CD14-positive monocyte (primary cell): ENCODE data around the gene TANC1. TPM values are rescaled to one million over a fixed set of nuclear protein-coding genes. Genes with fewer than 3 reads are reported as not detected.

Experiments
- DNase-seq, 3 donors: peaks; one replicate each; pipeline ENCODE4 v3.0.0-alpha.2; 2011 to 2022
- H2AFZ ChIP-seq: 2 replicates; pipeline ENCODE4 v1.6.0; 2012; ENCODE audit warnings: mild to moderate bottlenecking, low read depth, low read length, inconsistent platforms; ENCODE audit not compliant: insufficient read depth, poor library complexity, severe bottlenecking
- H3K27ac ChIP-seq, 2 donors: 1 replicate in 1 of 2; 2 replicates in 1 of 2; pipeline ENCODE4 v1.5.1; 2012 to 2013; ENCODE audit warnings: low read length in 2 of 2, control low read depth in 1 of 2, inconsistent platforms in 1 of 2, low read depth in 1 of 2, mild to moderate bottlenecking in 1 of 2
- H3K27me3 ChIP-seq, 2 donors: one replicate each; pipeline versions ENCODE4 v1.6.0 to v1.6.1; 2011 to 2013; ENCODE audit warnings: low read length in 2 of 2; ENCODE audit not compliant: control insufficient read depth in 2 of 2, insufficient read depth in 2 of 2
- H3K36me3 ChIP-seq, 2 donors: replicated peaks in 1 of 2; 1 replicate in 1 of 2; 2 replicates in 1 of 2; pipeline versions ENCODE4 v1.5.1 to v1.6.1; 2012 to 2013; ENCODE audit warnings: low read length in 2 of 2, control low read depth in 1 of 2, inconsistent platforms in 1 of 2, mild to moderate bottlenecking in 1 of 2; ENCODE audit not compliant: insufficient read depth in 2 of 2, control insufficient read depth in 1 of 2
- H3K4me1 ChIP-seq, 2 donors: 1 replicate in 1 of 2; 2 replicates in 1 of 2; pipeline versions ENCODE4 v1.5.1 to v1.6.1; 2012 to 2013; ENCODE audit warnings: low read length in 2 of 2, control low read depth in 1 of 2, inconsistent platforms in 1 of 2, mild to moderate bottlenecking in 1 of 2, moderate library complexity in 1 of 2; ENCODE audit not compliant: insufficient read depth in 2 of 2, control insufficient read depth in 1 of 2
- H3K4me2 ChIP-seq: replicated peaks from 2 replicates; pipeline ENCODE3; 2012; ENCODE audit warnings: low read length, moderate library complexity, mild to moderate bottlenecking; ENCODE audit not compliant: poor library complexity, severe bottlenecking; ENCODE audit errors: extremely low read depth
- H3K4me3 ChIP-seq, 3 experiments: fragments of 200-600 bp in 1 of 3; sonication (generic) in 1 of 3; replicated peaks in 1 of 3; 1 replicate in 2 of 3; 2 replicates in 1 of 3; pipeline ENCODE4 v1.5.1; 2011 to 2013; ENCODE audit warnings: low read length in 3 of 3, mild to moderate bottlenecking in 3 of 3, control low read depth in 2 of 3, low read depth in 2 of 3, inconsistent platforms in 1 of 3, moderate library complexity in 1 of 3
- H3K79me2 ChIP-seq: 2 replicates; pipeline ENCODE4 v1.6.0; 2012; ENCODE audit warnings: mild to moderate bottlenecking, control low read depth, inconsistent platforms, low read length, moderate library complexity; ENCODE audit not compliant: insufficient read depth
- H3K9ac ChIP-seq: 2 replicates; pipeline ENCODE4 v1.6.0; 2017; ENCODE audit warnings: low read length, mild to moderate bottlenecking; ENCODE audit not compliant: insufficient read depth, poor library complexity, severe bottlenecking
- H3K9me3 ChIP-seq, 2 donors: replicated peaks in 1 of 2; 1 replicate in 1 of 2; 2 replicates in 1 of 2; pipeline versions ENCODE4 v1.5.1 to v1.6.1; 2012 to 2013; ENCODE audit warnings: low read length in 2 of 2, control low read depth in 1 of 2; ENCODE audit not compliant: control insufficient read depth in 1 of 2, insufficient read depth in 1 of 2
- H4K20me1 ChIP-seq: 2 replicates; pipeline ENCODE4 v1.6.0; 2012; ENCODE audit warnings: mild to moderate bottlenecking, low read length, control low read depth, moderate library complexity; ENCODE audit not compliant: insufficient read depth
- H3K27ac Mint-ChIP-seq, 7 donors: one replicate each; pipeline ENCODE4 v1.8.0; 2020; ENCODE audit warnings: mild to moderate bottlenecking in 7 of 7, mixed read lengths in 7 of 7, moderate library complexity in 6 of 7, inconsistent platforms in 2 of 7
- H3K27me3 Mint-ChIP-seq, 3 donors: one replicate each; pipeline ENCODE4 v1.8.0; 2021 to 2022; ENCODE audit warnings: low read depth in 3 of 3, mild to moderate bottlenecking in 3 of 3, mixed read lengths in 3 of 3, moderate library complexity in 3 of 3, inconsistent platforms in 1 of 3
- H3K36me3 Mint-ChIP-seq, 2 donors: one replicate each; pipeline ENCODE4 v1.8.0; 2020; ENCODE audit warnings: mixed read lengths in 2 of 2, inconsistent platforms in 1 of 2, mild to moderate bottlenecking in 1 of 2
- H3K4me1 Mint-ChIP-seq: one replicate; pipeline ENCODE4 v1.8.0; 2020; ENCODE audit warnings: mild to moderate bottlenecking, mixed read lengths
- H3K4me3 Mint-ChIP-seq, 2 donors: one replicate each; pipeline ENCODE4 v1.8.0; 2020; ENCODE audit warnings: mild to moderate bottlenecking in 2 of 2, mixed read lengths in 2 of 2, moderate library complexity in 1 of 2
- H3K9me3 Mint-ChIP-seq, 7 donors: one replicate each; pipeline ENCODE4 v1.8.0; 2020 to 2022; ENCODE audit warnings: mixed read lengths in 7 of 7, mild to moderate bottlenecking in 6 of 7, moderate library complexity in 6 of 7, inconsistent platforms in 2 of 7
- CTCF ChIP-seq: fragments of 200-600 bp; IDR thresholded peaks from one replicate; pipeline ENCODE4 v1.8.0; 2022; ENCODE audit warnings: antibody characterized with exemption, mild to moderate bottlenecking
- WGBS: methylation state at CpG from one replicate; pipeline ENCODE4 v1.1.5; 2013; ENCODE audit warnings: missing lambda C conversion rate; ENCODE audit not compliant: insufficient coverage; 5-methylcytosine and 5-hydroxymethylcytosine counted together
- intact Hi-C, 2 donors: fragments of 100-400 bp; cut with micrococcal nuclease; formaldehyde crosslinking; loops; one replicate each; pipeline versions ENCODE4 v1.15.0 to v1.15.1; 2023
- polyA plus RNA-seq, 3 donors: library from polyadenylated mRNA; depleted of rRNA in 1 of 3; unstranded in 2 of 3; stranded (reverse) in 1 of 3; fragments of 300-500 nt in 2 of 3; fragments of >200 nt in 1 of 3; fragmentation: Illumina TruSeq in 2 of 3; gene quantifications; 1 replicate in 2 of 3; 2 replicates in 1 of 3; pipeline ENCODE4 v1.2.3, GENCODE V29; 2012 to 2021

TANC1 gene
- polyA plus RNA-seq, 3 donors = 0.04 TPM; not detected in 2

GRCh38 chr2:158989165-158989564 lies 20.7 kb downstream of the TANC1 start:
- Mint-ChIP-seq H3K4me3 (no peak overlapping the region), H3K9me3 (peaks cover 0 to 5% (median 0%) of the 10 kb centered on the region in 7 donors), H3K4me1 (no peaks in the 10 kb centered on the region), H3K27ac (no peak overlapping the region), H3K36me3 (no peaks in the 10 kb centered on the region), H3K27me3 (peaks cover 1 to 2% (median 2%) of the 10 kb centered on the region in 3 donors)
- Histone ChIP-seq H4K20me1 (no peaks in the 10 kb centered on the region), H3K9ac (no peak overlapping the region), H3K4me1 (no peaks in the 10 kb centered on the region), H3K4me2 (no peak overlapping the region), H3K27me3 (no peaks in the 10 kb centered on the region), H3K4me3 (no peak overlapping the region), H3K36me3 (no peaks in the 10 kb centered on the region), H3K9me3 (no peaks in the 10 kb centered on the region), H3K79me2 (no peaks in the 10 kb centered on the region), H2AFZ (no peak overlapping the region), H3K27ac (no peak overlapping the region)
- TF ChIP-seq CTCF = no peak
- intact Hi-C loops = no loop called here
- no peak for DNase-seq
- 100% methylated on average over 1 of the region's 5 CpGs for WGBS

GRCh38 chr2:158990397-158991214 lies 22.2 kb downstream of the TANC1 start:
- Histone ChIP-seq H3K79me2 (no peaks in the 10 kb centered on the region), H3K4me2 (no peak overlapping the region)
- no peak overlapping the region for H3K4me3 Mint-ChIP-seq

More at GRCh38 chr2:158990397-158991214, 22.2 kb downstream of the TANC1 start:
- no peak overlapping the region for H3K27ac ChIP-seq
- H4K20me1 ChIP-seq = no peaks in the 10 kb centered on the region
- no peak for DNase-seq
- no peaks in the 10 kb centered on the region for H3K4me1 Mint-ChIP-seq
- H3K27ac Mint-ChIP-seq = no peak overlapping the region
- peaks cover 1 to 2% (median 2%) of the 10 kb centered on the region in 3 donors for H3K27me3 Mint-ChIP-seq
- H3K9me3 Mint-ChIP-seq = peaks cover 0 to 5% (median 0%) of the 10 kb centered on the region in 7 donors
- no peak overlapping the region for H2AFZ ChIP-seq
- WGBS = 80% methylated on average over 1 of the region's 6 CpGs
- no peaks in the 10 kb centered on the region for H3K36me3 Mint-ChIP-seq
- intact Hi-C loops = no loop called here
- H3K9me3 ChIP-seq = no peaks in the 10 kb centered on the region
- H3K4me3 ChIP-seq = no peak overlapping the region
- TF ChIP-seq CTCF = no peak
- no peaks in the 10 kb centered on the region for H3K4me1 ChIP-seq
- no peaks in the 10 kb centered on the region for H3K27me3 ChIP-seq
- H3K9ac ChIP-seq = no peak overlapping the region
- no peaks in the 10 kb centered on the region for H3K36me3 ChIP-seq
